ENCODE measurements around the gene ATXN1. TPM values are rescaled to one million over a fixed set of nuclear protein-coding genes. Genes with fewer than 3 reads are reported as not detected.

ATXN1 gene
- total RNA-seq, 1 donor from 2014 or later, result 3.9 TPM

- Mint-ChIP-seq H3K4me1 (peaks cover 6% of the 10 kb centered on the region), H3K4me3 (no peak overlapping the region), H3K36me3 (ENCODE audit: low read depth) (no peaks in the 10 kb centered on the region), H3K27ac (ENCODE audit: unreplicated experiment) (no peak overlapping the region), H3K27me3 (ENCODE audit: low read depth) (peaks cover 3% of the 10 kb centered on the region), H3K9me3 (no peaks in the 10 kb centered on the region)
- TF ChIP-seq, protein P1, sequence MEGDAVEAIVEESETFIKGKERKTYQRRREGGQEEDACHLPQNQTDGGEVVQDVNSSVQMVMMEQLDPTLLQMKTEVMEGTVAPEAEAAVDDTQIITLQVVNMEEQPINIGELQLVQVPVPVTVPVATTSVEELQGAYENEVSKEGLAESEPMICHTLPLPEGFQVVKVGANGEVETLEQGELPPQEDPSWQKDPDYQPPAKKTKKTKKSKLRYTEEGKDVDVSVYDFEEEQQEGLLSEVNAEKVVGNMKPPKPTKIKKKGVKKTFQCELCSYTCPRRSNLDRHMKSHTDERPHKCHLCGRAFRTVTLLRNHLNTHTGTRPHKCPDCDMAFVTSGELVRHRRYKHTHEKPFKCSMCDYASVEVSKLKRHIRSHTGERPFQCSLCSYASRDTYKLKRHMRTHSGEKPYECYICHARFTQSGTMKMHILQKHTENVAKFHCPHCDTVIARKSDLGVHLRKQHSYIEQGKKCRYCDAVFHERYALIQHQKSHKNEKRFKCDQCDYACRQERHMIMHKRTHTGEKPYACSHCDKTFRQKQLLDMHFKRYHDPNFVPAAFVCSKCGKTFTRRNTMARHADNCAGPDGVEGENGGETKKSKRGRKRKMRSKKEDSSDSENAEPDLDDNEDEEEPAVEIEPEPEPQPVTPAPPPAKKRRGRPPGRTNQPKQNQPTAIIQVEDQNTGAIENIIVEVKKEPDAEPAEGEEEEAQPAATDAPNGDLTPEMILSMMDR (conservative IDR thresholded peaks at IDR 0.05), result no peak
- no peak for DNase-seq (ENCODE audit: low read depth, low spot score)
These were observed 251.0 kb downstream of the ATXN1 start for GRCh38 chr6:16510245-16510644.

GRCh38 chr6:16508959-16509358, 252.3 kb downstream of the ATXN1 start:
- TF ChIP-seq, protein P1 (conservative IDR thresholded peaks at IDR 0.05), result no peak
- no peaks in the 10 kb centered on the region for H3K9me3 Mint-ChIP-seq
- no peak for DNase-seq (ENCODE audit: low read depth, low spot score)
- peaks cover under 1% of the 10 kb centered on the region for H3K4me1 Mint-ChIP-seq
- H3K27ac Mint-ChIP-seq (ENCODE audit: unreplicated experiment), result no peak overlapping the region
- no peaks in the 10 kb centered on the region for H3K36me3 Mint-ChIP-seq (ENCODE audit: low read depth)
- no peaks in the 10 kb centered on the region for H3K27me3 Mint-ChIP-seq (ENCODE audit: low read depth)
- no peak overlapping the region for H3K4me3 Mint-ChIP-seq

DNA sequence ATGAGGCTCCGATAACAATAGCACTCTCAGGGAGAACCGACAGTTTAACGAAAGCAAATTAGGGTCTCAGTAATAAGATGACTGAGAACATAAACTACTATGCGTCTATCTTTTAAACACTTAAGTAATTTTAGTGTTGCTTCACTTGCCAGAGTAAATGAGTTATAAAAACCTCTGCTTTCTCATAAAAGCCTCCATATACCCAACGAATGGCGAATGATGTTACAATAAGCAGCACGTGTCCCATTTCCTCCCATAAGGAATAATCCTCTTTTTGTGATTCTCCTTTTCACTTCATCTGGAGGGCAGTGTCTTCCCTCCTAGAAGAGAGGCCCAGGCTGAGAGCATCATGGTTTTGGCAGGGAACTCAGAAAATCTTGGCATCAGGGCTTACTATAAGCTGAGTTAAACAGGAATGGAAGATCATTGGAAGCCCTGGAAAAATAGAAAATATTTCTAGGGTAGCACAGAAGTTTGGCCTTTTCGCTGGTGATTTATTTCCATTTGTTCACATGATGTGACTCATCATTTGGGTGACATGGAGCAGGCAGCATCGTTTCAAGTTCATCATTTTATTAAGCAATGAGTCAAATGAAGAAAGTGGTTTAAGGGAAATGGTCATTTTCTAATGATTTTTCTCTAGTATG, 255.4 kb downstream of the ATXN1 start:
- TF ChIP-seq, protein P1 (conservative IDR thresholded peaks at IDR 0.05), result no peak
- H3K27me3 Mint-ChIP-seq (ENCODE audit: low read depth), result no peaks in the 10 kb centered on the region
- DNase-seq (ENCODE audit: low read depth, low spot score), result no peak
- H3K27ac Mint-ChIP-seq (ENCODE audit: unreplicated experiment), result no peak overlapping the region
- H3K9me3 Mint-ChIP-seq, result no peaks in the 10 kb centered on the region
- H3K4me3 Mint-ChIP-seq, result no peak overlapping the region
- H3K4me1 Mint-ChIP-seq, result no peaks in the 10 kb centered on the region
- H3K36me3 Mint-ChIP-seq (ENCODE audit: low read depth), result no peaks in the 10 kb centered on the region

DNA sequence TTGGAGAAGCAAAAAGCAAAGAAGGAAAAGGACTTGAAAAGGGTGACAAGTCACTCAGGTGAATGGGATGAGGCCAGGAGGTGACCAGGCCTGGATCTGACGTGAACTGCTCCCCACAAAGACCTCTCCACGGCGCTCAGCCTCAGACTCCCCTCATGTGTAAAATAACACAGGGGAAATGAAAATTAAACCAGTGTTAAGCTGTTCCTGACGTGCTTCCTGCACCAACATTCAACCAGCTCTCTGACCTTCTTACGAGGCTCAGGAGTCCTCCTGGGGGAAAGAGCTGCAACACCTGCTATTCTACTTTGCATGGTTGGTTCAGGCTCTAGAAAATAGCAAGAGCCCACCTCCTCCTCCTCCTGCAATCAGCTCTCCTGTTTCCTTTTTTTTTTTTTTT, 256.7 kb downstream of the ATXN1 start:
- TF ChIP-seq, protein P1 (conservative IDR thresholded peaks at IDR 0.05), result no peak
- Mint-ChIP-seq H3K4me1 (no peaks in the 10 kb centered on the region), H3K27ac (ENCODE audit: unreplicated experiment) (no peak overlapping the region), H3K36me3 (ENCODE audit: low read depth) (no peaks in the 10 kb centered on the region), H3K27me3 (ENCODE audit: low read depth) (no peaks in the 10 kb centered on the region), H3K4me3 (no peak overlapping the region), H3K9me3 (no peaks in the 10 kb centered on the region)
- no peak for DNase-seq (ENCODE audit: low read depth, low spot score)

DNA sequence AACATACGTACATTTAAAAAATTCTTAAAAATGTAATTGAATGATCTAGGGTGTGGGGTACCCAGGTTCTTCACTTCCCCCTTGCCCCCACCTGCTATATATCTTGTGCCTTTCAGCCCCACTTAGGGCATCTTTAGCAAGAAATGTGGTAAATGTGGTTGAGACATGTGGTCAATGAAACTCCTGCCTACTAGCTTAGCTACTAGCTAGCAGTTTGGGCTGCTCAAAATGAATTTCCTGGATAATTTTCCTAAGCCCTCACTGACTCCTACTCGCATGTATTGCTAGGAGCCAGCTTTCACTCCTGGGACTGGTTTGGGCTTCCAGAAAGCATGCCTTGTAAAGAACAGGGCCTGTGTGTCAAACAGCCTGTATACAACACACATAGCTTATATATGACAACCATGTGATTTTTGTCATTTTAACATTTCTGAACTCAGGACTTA, 257.3 kb downstream of the ATXN1 start:
- H3K36me3 Mint-ChIP-seq (ENCODE audit: low read depth), result no peaks in the 10 kb centered on the region
- no peaks in the 10 kb centered on the region for H3K9me3 Mint-ChIP-seq
- TF ChIP-seq, protein P1 (conservative IDR thresholded peaks at IDR 0.05), result no peak
- no peaks in the 10 kb centered on the region for H3K27me3 Mint-ChIP-seq (ENCODE audit: low read depth)
- no peaks in the 10 kb centered on the region for H3K4me1 Mint-ChIP-seq
- H3K4me3 Mint-ChIP-seq, result no peak overlapping the region
- no peak for DNase-seq (ENCODE audit: low read depth, low spot score)
- no peak overlapping the region for H3K27ac Mint-ChIP-seq (ENCODE audit: unreplicated experiment)
